HEK293T (cell line): Measurements from ENCODE around the gene PRC1.

Source experiments
- ELF4 ChIP-seq: fragments of 450-650 bp; IDR thresholded peaks from 2 replicates; pipeline ENCODE4 v1.6.1; 2017; ENCODE audit warnings: antibody characterized with exemption
- FOXM1 ChIP-seq: fragments of 450-650 bp; IDR thresholded peaks from 2 replicates; pipeline ENCODE4 v1.6.1; 2017; ENCODE audit warnings: mild to moderate bottlenecking, borderline replicate concordance
- L3MBTL2 ChIP-seq: fragments of 450-650 bp; conservative IDR thresholded peaks from 2 replicates; pipeline ENCODE4 v1.6.1; 2016; ENCODE audit warnings: mild to moderate bottlenecking
- LEF1 ChIP-seq: fragments of 450-650 bp; IDR thresholded peaks from 2 replicates; pipeline ENCODE4 v1.6.1; 2017; ENCODE audit warnings: mild to moderate bottlenecking, borderline replicate concordance
- NFRKB ChIP-seq: fragments of 450-650 bp; IDR thresholded peaks from 2 replicates; pipeline ENCODE4 v1.6.1; 2016; ENCODE audit warnings: mild to moderate bottlenecking, moderate library complexity
- SP1 ChIP-seq: fragments of 450-650 bp; IDR thresholded peaks from 2 replicates; pipeline ENCODE4 v1.6.1; 2017
- ZNF384 ChIP-seq: fragments of 450-650 bp; IDR thresholded peaks from 2 replicates; pipeline ENCODE4 v1.6.1; 2016

- TF ChIP-seq SP1 = no peak
- TF ChIP-seq L3MBTL2 = no peak
- TF ChIP-seq LEF1 = no peak
- no peak for TF ChIP-seq NFRKB
- TF ChIP-seq ZNF384 = no peak
- no peak for TF ChIP-seq ELF4
- no peak for TF ChIP-seq FOXM1
Measured at GRCh38 chr15:90994059-90994416, 297 bp downstream of the PRC1 start.
